LHCN-M2 (cell line): Measurements from ENCODE around the gene TOM1L2. TPM values are rescaled to one million over a fixed set of nuclear protein-coding genes. Genes with fewer than 3 reads are reported as not detected.
"Not testable (repeated sequence)": the region's sequence is repeated elsewhere in the genome, so short reads cannot be mapped to it uniquely, and the experiment has no call there.

Source experiments
- DNase-seq: peaks from one replicate; pipeline ENCODE4 v3.0.0-alpha.2; 2012; ENCODE audit warnings: low read depth
- total RNA-seq: library from RNA; depleted of rRNA; stranded (reverse); fragments of >200 nt; gene quantifications from 2 replicates; pipeline ENCODE4 v1.2.3, GENCODE V29; 2014

Gene TOM1L2
- total RNA-seq, 1 experiment from 2014 or later, result 39.2 TPM

- no peak for DNase-seq
Observed at GRCh38 chr17:17924857-17925250, 47.3 kb downstream of the TOM1L2 start.

GRCh38 chr17:17924131-17924856, 47.9 kb downstream of the TOM1L2 start:
- no peak for DNase-seq

- DNase-seq, result peak; percentile 10
Observed at GRCh38 chr17:17922070-17922614, 50.1 kb downstream of the TOM1L2 start.

- DNase-seq, result peak; percentile 98
Observed at GRCh38 chr17:17921192-17922069, 50.8 kb downstream of the TOM1L2 start.

- peak; percentile 75 for DNase-seq
Observed at GRCh38 chr17:17919169-17920107, 52.8 kb downstream of the TOM1L2 start.

- DNase-seq, result no peak
Observed at GRCh38 chr17:17917394-17917793, 54.8 kb downstream of the TOM1L2 start.

GRCh38 chr17:17915183-17915582, 57.0 kb downstream of the TOM1L2 start:
- no peak for DNase-seq

- DNase-seq, result peak; percentile 96
Observed at GRCh38 chr17:17913695-17914332, 58.4 kb downstream of the TOM1L2 start.

- DNase-seq, result not testable (repeated sequence)
Observed at GRCh38 chr17:17912336-17912735, 59.9 kb downstream of the TOM1L2 start.

- DNase-seq, result no peak
Observed at GRCh38 chr17:17911001-17911613, 61.1 kb downstream of the TOM1L2 start.

GRCh38 chr17:17910060-17910459, 62.1 kb downstream of the TOM1L2 start:
- no peak for DNase-seq

- no peak for DNase-seq
Observed at GRCh38 chr17:17909078-17909477, 63.1 kb downstream of the TOM1L2 start.

- DNase-seq, result no peak
Observed at GRCh38 chr17:17907469-17907868, 64.7 kb downstream of the TOM1L2 start.

- no peak for DNase-seq
Observed at GRCh38 chr17:17906418-17907215, 65.6 kb downstream of the TOM1L2 start.

- DNase-seq, result no peak
Observed at GRCh38 chr17:17905036-17905320, 67.2 kb downstream of the TOM1L2 start.

- no peak for DNase-seq
Observed at GRCh38 chr17:17904166-17905035, 67.8 kb downstream of the TOM1L2 start.

- no peak for DNase-seq
Observed at GRCh38 chr17:17902877-17903276, 69.3 kb downstream of the TOM1L2 start.

GRCh38 chr17:17902376-17902775, 69.8 kb downstream of the TOM1L2 start:
- no peak for DNase-seq
